ENCODE data around the gene RAB11FIP3.

RAB11FIP3 gene

DNA sequence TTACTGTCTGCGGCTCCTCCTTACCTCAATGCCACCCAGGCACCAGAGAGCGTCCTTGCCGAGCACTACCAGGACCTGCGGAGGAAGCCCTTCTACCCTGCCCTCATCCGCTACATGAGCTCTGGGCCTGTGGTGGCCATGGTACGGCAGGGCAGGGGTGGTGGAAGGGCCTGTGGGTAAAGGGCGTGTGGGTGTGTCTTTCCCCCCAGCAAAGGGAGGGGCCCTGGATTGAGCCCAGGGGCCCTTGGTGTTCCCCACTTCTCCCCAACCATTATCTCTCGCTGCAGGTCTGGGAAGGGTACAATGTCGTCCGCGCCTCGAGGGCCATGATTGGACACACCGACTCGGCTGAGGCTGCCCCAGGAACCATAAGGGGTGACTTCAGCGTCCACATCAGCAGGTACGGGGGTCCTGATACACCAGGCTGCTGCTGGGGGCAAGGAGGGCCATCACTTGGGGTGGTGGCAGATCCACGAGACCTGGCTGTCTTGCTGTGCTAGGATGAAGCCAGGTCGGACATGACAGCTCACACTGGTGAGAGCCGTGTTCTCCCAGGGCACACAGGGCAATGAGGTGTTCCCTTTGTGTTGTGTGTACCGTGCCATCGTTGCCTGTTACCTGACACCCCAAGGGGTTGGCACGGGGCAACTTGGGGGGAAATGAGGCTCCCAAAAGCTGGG, 26.0 kb upstream of the RAB11FIP3 start:
- TF ChIP-seq ZBTB7A (IDR thresholded peaks at IDR 0.05; ENCODE audit: low read depth), result no peak

DNA sequence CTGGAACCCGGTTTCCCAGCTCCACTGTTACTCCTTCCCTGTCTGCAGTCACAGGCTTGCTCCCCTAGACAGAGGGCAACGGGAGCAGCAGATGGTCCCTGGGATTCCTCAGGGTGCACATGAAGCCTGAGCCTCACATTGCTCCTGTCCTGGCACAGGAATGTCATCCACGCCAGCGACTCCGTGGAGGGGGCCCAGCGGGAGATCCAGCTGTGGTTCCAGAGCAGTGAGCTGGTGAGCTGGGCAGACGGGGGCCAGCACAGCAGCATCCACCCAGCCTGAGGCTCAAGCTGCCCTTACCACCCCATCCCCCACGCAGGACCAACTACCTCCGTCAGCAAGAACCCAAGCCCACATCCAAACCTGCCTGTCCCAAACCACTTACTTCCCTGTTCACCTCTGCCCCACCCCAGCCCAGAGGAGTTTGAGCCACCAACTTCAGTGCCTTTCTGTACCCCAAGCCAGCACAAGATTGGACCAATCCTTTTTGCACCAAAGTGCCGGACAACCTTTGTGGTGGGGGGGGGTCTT, 25.3 kb upstream of the RAB11FIP3 start:
- no peak for TF ChIP-seq RAD21 (IDR thresholded peaks at IDR 0.05; ENCODE audit: low read depth)
- TF ChIP-seq EP300 (IDR thresholded peaks at IDR 0.05; ENCODE audit: borderline replicate concordance), result no peak
- TF ChIP-seq MAX (IDR thresholded peaks at IDR 0.05), result no peak
- TF ChIP-seq TEAD4 (IDR thresholded peaks at IDR 0.05), result no peak
- TF ChIP-seq CEBPB (IDR thresholded peaks at IDR 0.05), result no peak

GRCh38 chr16:401468-402348, 23.7 kb upstream of the RAB11FIP3 start, which contains the start of gene DECR2:
Gene DECR2, plus strand, starts transcription at chr16:401885. Its CDS starts 79 bp downstream, at chr16:401964.
- TF ChIP-seq ZBTB7A (IDR thresholded peaks at IDR 0.05; ENCODE audit: low read depth) (peak; percentile 9; the same call in 1 of the 2 replicates), CREB1 (IDR thresholded peaks at IDR 0.05; ENCODE audit: low read depth) (no peak), CEBPB (IDR thresholded peaks at IDR 0.05) (no peak), FOXM1 (IDR thresholded peaks at IDR 0.05; ENCODE audit: borderline replicate concordance, low read depth) (no peak), TCF12 (IDR thresholded peaks at IDR 0.05; ENCODE audit: low read depth) (0 out of 2 replicates have a peak, but pooled peaks have one; percentile 21), REST (IDR thresholded peaks at IDR 0.05; ENCODE audit: low read depth) (no peak), MAX (IDR thresholded peaks at IDR 0.05) (peak; percentile 85), EGR1 (IDR thresholded peaks at IDR 0.05) (no peak), TEAD4 (IDR thresholded peaks at IDR 0.05) (no peak), YY1 (IDR thresholded peaks at IDR 0.05; ENCODE audit: low read depth) (0 out of 2 replicates have a peak, but pooled peaks have one; percentile 56), EP300 (IDR thresholded peaks at IDR 0.05; ENCODE audit: borderline replicate concordance) (no peak), TAF1 (IDR thresholded peaks at IDR 0.05; ENCODE audit: low read depth) (peak; percentile 39), NFIC (IDR thresholded peaks at IDR 0.05) (no peak), RAD21 (IDR thresholded peaks at IDR 0.05; ENCODE audit: low read depth) (peak; percentile 19; the same call in 1 of the 2 replicates)
- TF ChIP-seq, protein P1, sequence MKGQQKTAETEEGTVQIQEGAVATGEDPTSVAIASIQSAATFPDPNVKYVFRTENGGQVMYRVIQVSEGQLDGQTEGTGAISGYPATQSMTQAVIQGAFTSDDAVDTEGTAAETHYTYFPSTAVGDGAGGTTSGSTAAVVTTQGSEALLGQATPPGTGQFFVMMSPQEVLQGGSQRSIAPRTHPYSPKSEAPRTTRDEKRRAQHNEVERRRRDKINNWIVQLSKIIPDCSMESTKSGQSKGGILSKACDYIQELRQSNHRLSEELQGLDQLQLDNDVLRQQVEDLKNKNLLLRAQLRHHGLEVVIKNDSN (IDR thresholded peaks at IDR 0.05), result peak; percentile 69

DNA sequence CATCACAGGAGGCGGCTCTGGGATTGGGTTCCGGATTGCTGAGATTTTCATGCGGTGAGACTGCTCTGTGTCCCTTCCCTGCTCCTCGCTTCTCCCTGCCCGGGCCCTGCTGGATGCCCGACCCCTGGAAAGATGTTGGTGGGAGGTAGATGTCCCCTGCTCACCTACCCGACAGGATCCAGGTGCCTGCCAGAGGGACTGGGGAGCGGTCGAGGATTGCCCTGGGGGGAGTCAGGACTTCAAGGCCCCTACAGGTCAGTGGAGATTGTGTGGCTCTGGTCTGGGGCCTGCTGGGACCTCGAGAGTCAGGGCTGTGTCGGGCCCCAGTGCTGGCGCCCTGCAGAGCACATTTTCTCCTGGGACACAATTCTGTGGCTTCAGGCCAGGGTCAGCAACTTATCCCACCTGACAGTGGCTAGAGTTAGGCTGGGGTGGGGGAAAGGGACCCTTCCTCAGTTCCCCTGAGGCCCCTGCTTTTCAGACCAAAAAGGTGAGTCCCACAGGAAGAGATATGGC, 20.4 kb upstream of the RAB11FIP3 start:
- TF ChIP-seq CREB1 (IDR thresholded peaks at IDR 0.05; ENCODE audit: low read depth) (no peak), CEBPB (IDR thresholded peaks at IDR 0.05) (no peak), ZBTB7A (IDR thresholded peaks at IDR 0.05; ENCODE audit: low read depth) (no peak), EP300 (IDR thresholded peaks at IDR 0.05; ENCODE audit: borderline replicate concordance) (no peak), EGR1 (IDR thresholded peaks at IDR 0.05) (no peak), NFIC (IDR thresholded peaks at IDR 0.05) (no peak), TEAD4 (IDR thresholded peaks at IDR 0.05) (no peak), REST (IDR thresholded peaks at IDR 0.05; ENCODE audit: low read depth) (no peak), YY1 (IDR thresholded peaks at IDR 0.05; ENCODE audit: low read depth) (no peak), TCF12 (IDR thresholded peaks at IDR 0.05; ENCODE audit: low read depth) (no peak), TAF1 (IDR thresholded peaks at IDR 0.05; ENCODE audit: low read depth) (no peak), FOXM1 (IDR thresholded peaks at IDR 0.05; ENCODE audit: borderline replicate concordance, low read depth) (no peak), MAX (IDR thresholded peaks at IDR 0.05) (no peak), RAD21 (IDR thresholded peaks at IDR 0.05; ENCODE audit: low read depth) (no peak)
- TF ChIP-seq, protein P1 (IDR thresholded peaks at IDR 0.05), result no peak
